PFSK-1 (cell line): ENCODE data around the gene MYO1C.

ENCODE experiments used
- FOXP2 ChIP-seq: optimal IDR thresholded peaks from 2 replicates; pipeline ENCODE3; 2011; ENCODE audit warnings: borderline replicate concordance, control low read depth, inconsistent platforms; ENCODE audit not compliant: insufficient read depth; ENCODE audit errors: extremely low read length, extremely low read depth
- POLR2AphosphoS5 ChIP-seq: IDR thresholded peaks from 2 replicates; pipeline ENCODE4 v1.6.1; 2012; ENCODE audit warnings: low read depth, mild to moderate bottlenecking, control low read depth, low read length, moderate library complexity
- SIN3A ChIP-seq: IDR thresholded peaks from 2 replicates; pipeline ENCODE4 v1.6.1; 2012; ENCODE audit warnings: mild to moderate bottlenecking, low read length, moderate library complexity, borderline replicate concordance; ENCODE audit not compliant: insufficient read depth
- TAF1 ChIP-seq: IDR thresholded peaks from 2 replicates; pipeline ENCODE4 v1.6.1; 2012; ENCODE audit warnings: low read length, control low read depth, borderline replicate concordance; ENCODE audit not compliant: insufficient read depth
- TF ChIP-seq, protein P1 (sequence below), 2 experiments: IDR thresholded peaks; 2 replicates each; pipeline versions ENCODE4 v1.6.1 to v1.8.0; 2011 to 2012; ENCODE audit warnings: low read depth in 2 of 2, low read length in 2 of 2, control low read depth in 1 of 2, inconsistent platforms in 1 of 2, mild to moderate bottlenecking in 1 of 2, moderate library complexity in 1 of 2; ENCODE audit not compliant: insufficient read depth in 1 of 2

The MYO1C gene

GRCh38 chr17:1485423-1486376, 6.8 kb downstream of the MYO1C start:
- TF ChIP-seq FOXP2 (peak; percentile 69), POLR2AphosphoS5 (no peak)

DNA sequence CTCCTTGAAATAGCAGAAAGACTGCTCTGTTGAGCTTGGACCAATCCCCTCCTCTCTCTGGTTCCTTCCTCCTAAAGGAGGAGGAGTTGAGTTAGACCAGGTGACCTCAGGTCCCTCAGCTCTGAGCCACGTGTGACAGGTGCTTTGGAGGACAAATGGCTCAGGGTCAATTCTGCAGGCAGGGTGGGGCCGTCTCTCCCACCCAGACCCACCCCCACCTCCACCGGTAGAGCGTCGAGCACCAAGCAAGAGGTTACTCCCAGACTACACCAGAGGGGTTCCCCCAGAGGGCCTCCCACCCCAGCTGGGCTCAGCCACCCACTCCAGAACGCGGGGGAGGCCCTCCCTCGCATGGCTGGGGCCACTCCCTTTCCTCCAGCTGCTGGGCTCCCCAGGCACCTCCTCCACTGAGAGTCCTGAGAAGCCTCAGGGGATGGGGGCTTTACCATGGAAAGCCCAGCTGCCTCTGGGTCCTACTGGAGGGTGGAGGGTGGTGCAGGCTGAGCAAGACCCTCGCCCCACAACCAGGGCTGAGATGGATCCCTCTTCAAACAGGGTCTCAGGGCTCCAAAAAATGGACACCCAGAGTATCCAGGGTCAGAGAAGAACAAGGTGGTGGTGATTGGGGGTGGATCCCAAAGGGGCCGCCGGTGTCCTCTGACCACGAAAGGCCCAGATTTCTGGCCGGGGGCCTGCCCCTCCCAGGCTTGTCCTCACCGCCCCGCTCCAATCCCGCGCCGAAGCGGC, 7.6 kb downstream of the MYO1C start:
- no peak for TF ChIP-seq SIN3A
- TF ChIP-seq POLR2AphosphoS5: no peak
- TF ChIP-seq TAF1: no peak
- TF ChIP-seq, protein P1, sequence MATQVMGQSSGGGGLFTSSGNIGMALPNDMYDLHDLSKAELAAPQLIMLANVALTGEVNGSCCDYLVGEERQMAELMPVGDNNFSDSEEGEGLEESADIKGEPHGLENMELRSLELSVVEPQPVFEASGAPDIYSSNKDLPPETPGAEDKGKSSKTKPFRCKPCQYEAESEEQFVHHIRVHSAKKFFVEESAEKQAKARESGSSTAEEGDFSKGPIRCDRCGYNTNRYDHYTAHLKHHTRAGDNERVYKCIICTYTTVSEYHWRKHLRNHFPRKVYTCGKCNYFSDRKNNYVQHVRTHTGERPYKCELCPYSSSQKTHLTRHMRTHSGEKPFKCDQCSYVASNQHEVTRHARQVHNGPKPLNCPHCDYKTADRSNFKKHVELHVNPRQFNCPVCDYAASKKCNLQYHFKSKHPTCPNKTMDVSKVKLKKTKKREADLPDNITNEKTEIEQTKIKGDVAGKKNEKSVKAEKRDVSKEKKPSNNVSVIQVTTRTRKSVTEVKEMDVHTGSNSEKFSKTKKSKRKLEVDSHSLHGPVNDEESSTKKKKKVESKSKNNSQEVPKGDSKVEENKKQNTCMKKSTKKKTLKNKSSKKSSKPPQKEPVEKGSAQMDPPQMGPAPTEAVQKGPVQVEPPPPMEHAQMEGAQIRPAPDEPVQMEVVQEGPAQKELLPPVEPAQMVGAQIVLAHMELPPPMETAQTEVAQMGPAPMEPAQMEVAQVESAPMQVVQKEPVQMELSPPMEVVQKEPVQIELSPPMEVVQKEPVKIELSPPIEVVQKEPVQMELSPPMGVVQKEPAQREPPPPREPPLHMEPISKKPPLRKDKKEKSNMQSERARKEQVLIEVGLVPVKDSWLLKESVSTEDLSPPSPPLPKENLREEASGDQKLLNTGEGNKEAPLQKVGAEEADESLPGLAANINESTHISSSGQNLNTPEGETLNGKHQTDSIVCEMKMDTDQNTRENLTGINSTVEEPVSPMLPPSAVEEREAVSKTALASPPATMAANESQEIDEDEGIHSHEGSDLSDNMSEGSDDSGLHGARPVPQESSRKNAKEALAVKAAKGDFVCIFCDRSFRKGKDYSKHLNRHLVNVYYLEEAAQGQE (IDR thresholded peaks at IDR 0.05; ENCODE audit: insufficient read depth in 1 of 2, low read depth in 2 of 2, low read length in 2 of 2): no peak
- no peak for TF ChIP-seq FOXP2

GRCh38 chr17:1484060-1484535, 8.4 kb downstream of the MYO1C start:
- TF ChIP-seq SIN3A (no peak), TAF1 (no peak), FOXP2 (no peak), POLR2AphosphoS5 (no peak)
- TF ChIP-seq, protein P1 (IDR thresholded peaks at IDR 0.05; ENCODE audit: insufficient read depth in 1 of 2, low read depth in 2 of 2, low read length in 2 of 2): no peak

- no peak for TF ChIP-seq FOXP2
- TF ChIP-seq, protein P1 (IDR thresholded peaks at IDR 0.05; ENCODE audit: insufficient read depth in 1 of 2, low read depth in 2 of 2, low read length in 2 of 2): no peak
- no peak for TF ChIP-seq POLR2AphosphoS5
These were observed 9.8 kb downstream of the MYO1C start for GRCh38 chr17:1482680-1483079.

DNA sequence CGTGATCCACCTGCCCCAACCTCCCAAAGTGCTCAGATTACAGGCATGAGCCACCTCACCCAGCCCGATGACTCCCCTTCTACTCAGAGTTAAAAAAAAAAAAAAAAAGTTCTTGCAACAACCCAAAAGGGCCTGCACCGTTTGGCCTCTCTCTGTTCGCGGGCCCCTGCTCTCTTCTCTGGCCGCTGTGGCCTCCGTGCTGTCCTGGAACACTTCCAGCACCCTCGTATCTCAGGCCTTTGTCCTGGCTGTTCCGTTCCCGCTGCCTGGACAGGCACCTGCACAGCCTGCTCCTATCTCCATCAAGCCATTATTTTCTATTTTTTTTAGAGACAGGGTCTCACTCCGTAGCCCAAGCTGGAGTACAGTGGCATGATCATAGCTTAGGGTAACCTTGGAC, 10.8 kb downstream of the MYO1C start:
- no peak for TF ChIP-seq SIN3A
- TF ChIP-seq, protein P1 (IDR thresholded peaks at IDR 0.05; ENCODE audit: insufficient read depth in 1 of 2, low read depth in 2 of 2, low read length in 2 of 2): no peak
